Muscle layer of colon (tissue), 2 donors: ENCODE measurements around the gene GALNT9.
A peak's percentile ranks its signal among the peaks of the same experiment; 100 is the strongest.

Experiments used
- H3K27ac ChIP-seq: one replicate; pipeline ENCODE4 v1.7.0; 2013; ENCODE audit warnings: low read depth, mild to moderate bottlenecking, low read length, moderate library complexity
- H3K27me3 ChIP-seq, 2 donors: one replicate each; pipeline ENCODE4 v1.7.0; 2013; ENCODE audit warnings: low read length in 2 of 2, mild to moderate bottlenecking in 2 of 2; ENCODE audit not compliant: insufficient read depth in 2 of 2, control insufficient read depth in 1 of 2
- H3K36me3 ChIP-seq: one replicate; pipeline ENCODE4 v1.7.0; 2013; ENCODE audit warnings: mild to moderate bottlenecking, low read length; ENCODE audit not compliant: insufficient read depth
- H3K4me1 ChIP-seq: one replicate; pipeline ENCODE4 v1.7.0; 2013; ENCODE audit warnings: mild to moderate bottlenecking, low read length; ENCODE audit not compliant: insufficient read depth
- H3K4me3 ChIP-seq, 2 donors: one replicate each; pipeline ENCODE4 v1.7.0; 2013; ENCODE audit warnings: low read length in 2 of 2, low read depth in 1 of 2, mild to moderate bottlenecking in 1 of 2, moderate library complexity in 1 of 2
- H3K9ac ChIP-seq: one replicate; pipeline ENCODE4 v1.7.0; 2013; ENCODE audit warnings: low read length
- H3K9me3 ChIP-seq: one replicate; pipeline ENCODE4 v1.7.0; 2013; ENCODE audit warnings: mild to moderate bottlenecking, low read length
- donor health status: abdominal sarcoma.
- donor health status: Adenocarcinoma of cecum.

The GALNT9 gene

GRCh38 chr12:132347176-132347855, 17.9 kb upstream of the GALNT9 start:
- Histone ChIP-seq H3K27me3 (no peaks in the 10 kb centered on the region), H3K36me3 (no peaks in the 10 kb centered on the region), H3K4me3 (no peak overlapping the region), H3K9ac (no peak overlapping the region), H3K9me3 (no peaks in the 10 kb centered on the region), H3K4me1 (peaks cover 20% of the 10 kb centered on the region), H3K27ac (no peak overlapping the region)

GRCh38 chr12:132346471-132347175, 17.2 kb upstream of the GALNT9 start:
- peaks cover 20% of the 10 kb centered on the region for H3K4me1 ChIP-seq
- H3K9me3 ChIP-seq, result no peaks in the 10 kb centered on the region
- H3K27me3 ChIP-seq, result no peaks in the 10 kb centered on the region
- H3K4me3 ChIP-seq, result no peak overlapping the region
- H3K36me3 ChIP-seq, result no peaks in the 10 kb centered on the region
- H3K9ac ChIP-seq, result no peak overlapping the region
- H3K27ac ChIP-seq, result no peak overlapping the region

- H3K27me3 ChIP-seq, result no peaks in the 10 kb centered on the region
- H3K4me3 ChIP-seq, result no peak overlapping the region
- no peak overlapping the region for H3K27ac ChIP-seq
- H3K9me3 ChIP-seq, result no peaks in the 10 kb centered on the region
- no peaks in the 10 kb centered on the region for H3K36me3 ChIP-seq
- H3K4me1 ChIP-seq, result peaks cover 20% of the 10 kb centered on the region
- no peak overlapping the region for H3K9ac ChIP-seq
These were observed 16.3 kb upstream of the GALNT9 start for GRCh38 chr12:132345561-132346200.

GRCh38 chr12:132345126-132345525, 15.7 kb upstream of the GALNT9 start:
- no peak overlapping the region for H3K9ac ChIP-seq
- no peak overlapping the region for H3K27ac ChIP-seq
- H3K27me3 ChIP-seq, result no peaks in the 10 kb centered on the region
- no peak overlapping the region for H3K4me3 ChIP-seq
- H3K9me3 ChIP-seq, result no peaks in the 10 kb centered on the region
- no peaks in the 10 kb centered on the region for H3K36me3 ChIP-seq
- H3K4me1 ChIP-seq, result peaks cover 20% of the 10 kb centered on the region

- peaks cover 20% of the 10 kb centered on the region for H3K4me1 ChIP-seq
- H3K27me3 ChIP-seq, result no peaks in the 10 kb centered on the region
- H3K9me3 ChIP-seq, result no peaks in the 10 kb centered on the region
- no peak overlapping the region for H3K4me3 ChIP-seq
- no peak overlapping the region for H3K9ac ChIP-seq
- no peak overlapping the region for H3K27ac ChIP-seq
- no peaks in the 10 kb centered on the region for H3K36me3 ChIP-seq
These were observed 15.2 kb upstream of the GALNT9 start for GRCh38 chr12:132344601-132345000.

GRCh38 chr12:132344181-132344580, 14.8 kb upstream of the GALNT9 start:
- Histone ChIP-seq H3K27ac (peak overlapping the region; percentile 39), H3K4me3 (no peak overlapping the region), H3K4me1 (peaks cover 20% of the 10 kb centered on the region), H3K36me3 (no peaks in the 10 kb centered on the region), H3K9me3 (no peaks in the 10 kb centered on the region), H3K27me3 (no peaks in the 10 kb centered on the region), H3K9ac (no peak overlapping the region)

GRCh38 chr12:132343294-132344004, 14.1 kb upstream of the GALNT9 start:
- peaks cover 20% of the 10 kb centered on the region for H3K4me1 ChIP-seq
- H3K27me3 ChIP-seq, result no peaks in the 10 kb centered on the region
- H3K36me3 ChIP-seq, result no peaks in the 10 kb centered on the region
- H3K9me3 ChIP-seq, result no peaks in the 10 kb centered on the region
- H3K9ac ChIP-seq, result no peak overlapping the region
- no peak overlapping the region for H3K4me3 ChIP-seq
- H3K27ac ChIP-seq, result no peak overlapping the region

GRCh38 chr12:132342251-132343227, 13.2 kb upstream of the GALNT9 start:
- Histone ChIP-seq H3K9ac (no peak overlapping the region), H3K9me3 (no peaks in the 10 kb centered on the region), H3K4me3 (no peak overlapping the region), H3K4me1 (peaks cover 20% of the 10 kb centered on the region), H3K27ac (no peak overlapping the region), H3K27me3 (peaks cover 0 to under 1% of the 10 kb centered on the region in 2 donors), H3K36me3 (no peaks in the 10 kb centered on the region)

GRCh38 chr12:132341318-132342050, 12.1 kb upstream of the GALNT9 start:
- H3K4me1 ChIP-seq, result peaks cover 20% of the 10 kb centered on the region
- H3K9ac ChIP-seq, result no peak overlapping the region
- H3K27ac ChIP-seq, result no peak overlapping the region
- no peaks in the 10 kb centered on the region for H3K9me3 ChIP-seq
- H3K27me3 ChIP-seq, result peaks cover 0 to 11% of the 10 kb centered on the region in 2 donors
- H3K36me3 ChIP-seq, result no peaks in the 10 kb centered on the region
- no peak overlapping the region for H3K4me3 ChIP-seq
